SIG-M5 treated with dmso at 0.1 percent for 504 hours (cell line): ENCODE data around the gene AKAP9.
"Not testable (repeated sequence)": the region's sequence is repeated elsewhere in the genome, so short reads cannot be mapped to it uniquely, and the experiment has no call there.

Experiments
- DNase-seq: peaks from one replicate; lab custom pipeline; 2025; ENCODE audit not compliant: unreplicated experiment; lab: John Stamatoyannopoulos, UW

The AKAP9 gene

DNA sequence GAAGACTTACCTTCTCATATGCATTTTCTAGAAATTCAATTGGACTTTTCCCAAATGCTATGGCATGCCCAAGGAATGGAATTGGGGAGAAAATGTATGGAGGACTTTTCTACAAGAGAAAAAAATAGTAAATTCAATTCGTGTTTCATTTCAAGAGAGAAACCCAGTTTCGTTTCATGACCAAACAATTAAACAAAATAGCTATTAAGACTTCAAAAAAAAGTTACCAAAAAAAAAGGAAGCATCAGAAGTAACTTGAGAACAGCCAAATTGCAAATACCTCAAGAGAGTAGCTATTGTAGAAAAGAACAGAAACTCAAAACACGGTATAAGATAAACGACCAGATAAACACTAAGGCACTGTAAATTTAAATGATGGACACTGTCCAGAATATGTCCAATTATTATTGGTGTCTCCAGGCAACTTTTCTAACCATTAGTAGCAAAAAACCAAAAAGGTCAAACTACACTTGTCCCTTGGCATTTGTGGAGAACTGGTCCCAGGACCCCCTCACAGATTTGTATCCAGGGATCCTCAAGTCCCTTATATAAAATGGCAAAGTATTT, 191.2 kb downstream of the AKAP9 start:
- no peak for DNase-seq

- peak; percentile 78 for DNase-seq
Measured at GRCh38 chr7:92133133-92133736, 192.6 kb downstream of the AKAP9 start.

- peak; percentile 48 for DNase-seq
Measured at GRCh38 chr7:92133737-92134270, 193.1 kb downstream of the AKAP9 start.

GRCh38 chr7:92134271-92135051, 193.8 kb downstream of the AKAP9 start, which contains the start of gene CYP51A1:
CYP51A1 (minus strand) TSS chr7:92134477; CDS start chr7:92134364, 113 bp downstream.
- peak; percentile 74 for DNase-seq

- DNase-seq, result peak; percentile 18
Measured at GRCh38 chr7:92135052-92135889, 194.6 kb downstream of the AKAP9 start.

DNA sequence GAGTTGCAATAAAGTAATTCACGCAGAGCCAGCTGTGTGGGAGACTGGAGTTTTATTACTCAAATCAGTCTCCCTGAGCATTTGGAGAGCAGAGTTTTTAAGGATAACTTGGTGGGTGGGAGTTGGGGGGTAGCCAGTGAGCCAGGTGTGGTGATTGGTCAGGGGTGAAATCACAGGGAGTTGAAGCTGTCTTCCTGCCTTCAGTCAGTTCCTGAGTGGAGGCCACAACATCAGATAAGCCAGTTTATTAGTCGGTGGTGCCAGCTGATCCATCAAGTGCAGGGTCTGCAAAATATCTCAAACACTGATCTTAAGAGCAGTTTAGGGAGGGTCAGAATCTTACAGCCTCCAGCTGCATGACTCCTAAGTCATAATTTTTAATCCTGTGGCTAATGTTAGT, 196.9 kb downstream of the AKAP9 start:
- no peak for DNase-seq

DNA sequence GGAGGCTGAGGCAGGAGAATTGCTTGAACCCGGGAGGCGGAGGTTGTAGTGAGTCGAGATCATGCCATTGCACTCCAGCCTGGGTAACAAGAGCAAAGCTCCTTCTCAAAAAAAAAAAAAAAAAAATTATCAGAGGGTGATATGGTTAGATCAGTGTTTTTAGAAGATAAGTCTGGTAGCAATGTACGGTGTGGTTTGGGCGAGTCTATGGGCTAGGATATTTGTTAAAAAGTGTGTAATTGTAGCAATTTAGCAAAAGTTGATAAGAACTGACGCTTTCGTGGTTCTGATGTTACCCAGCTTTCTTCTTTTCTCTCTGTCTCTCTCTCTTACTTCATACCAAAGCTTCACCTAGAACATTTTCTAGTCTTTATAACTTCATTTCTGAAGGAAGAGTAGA, 200.5 kb downstream of the AKAP9 start:
- DNase-seq, result no peak

GRCh38 chr7:92142791-92143190, 202.1 kb downstream of the AKAP9 start:
- DNase-seq, result not testable (repeated sequence)

DNA sequence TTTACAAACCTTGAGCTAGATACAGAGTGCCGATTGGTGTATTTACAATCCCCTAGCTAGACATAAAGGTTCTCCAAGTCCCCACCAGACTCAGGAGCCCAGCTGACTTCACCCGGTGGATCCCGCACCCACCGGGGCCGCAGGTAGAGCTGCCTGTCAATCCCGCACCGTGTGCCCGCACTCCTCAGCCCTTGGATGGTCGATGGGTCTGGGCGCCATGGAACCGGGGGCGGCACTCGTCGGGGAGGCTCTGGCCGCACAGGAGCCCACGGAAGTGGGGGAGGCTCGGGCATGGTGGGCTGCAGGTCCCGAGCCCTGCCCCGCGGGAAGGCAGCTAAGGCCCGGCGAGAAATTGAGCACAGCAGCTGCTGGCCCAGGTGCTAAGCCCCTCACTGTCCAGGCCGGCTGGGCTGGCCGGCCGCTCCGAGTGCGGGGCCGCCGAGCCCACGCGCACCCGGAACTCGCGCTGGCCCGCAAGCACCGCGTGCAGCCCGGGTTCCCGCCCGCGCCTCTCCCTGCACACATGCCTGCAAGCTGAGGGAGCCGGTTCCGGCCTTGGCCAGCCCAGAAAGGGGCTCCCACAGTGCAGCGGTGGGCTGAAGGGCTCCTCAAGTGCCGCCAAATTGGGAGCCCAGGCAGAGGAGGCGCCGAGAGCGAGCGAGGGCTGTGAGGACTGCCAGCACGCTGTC, 202.7 kb downstream of the AKAP9 start:
- DNase-seq, result not testable (repeated sequence)

DNA sequence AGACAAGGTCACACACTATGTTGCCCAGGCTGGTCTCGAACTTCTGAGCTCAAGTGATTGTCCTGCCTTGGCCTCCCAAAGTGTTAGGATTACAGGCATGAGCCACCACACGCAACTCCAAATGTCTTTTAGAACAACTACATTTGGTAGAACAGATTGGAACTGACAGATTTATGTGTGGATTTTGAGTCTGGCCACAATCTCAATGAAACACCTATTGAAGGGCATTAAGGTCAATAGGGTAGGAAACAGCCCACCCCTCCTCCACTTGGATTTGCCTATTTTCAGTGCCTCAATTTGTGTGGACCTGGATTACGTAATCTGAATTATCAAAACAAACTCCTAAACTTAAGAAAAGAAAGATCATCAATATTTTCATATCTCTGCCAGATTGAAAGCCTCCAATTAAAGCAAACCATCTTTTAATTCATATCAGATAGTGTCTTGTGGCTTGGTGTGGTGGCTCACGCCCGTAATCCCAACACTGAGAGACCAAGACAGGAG, 209.1 kb downstream of the AKAP9 start:
- no peak for DNase-seq

DNA sequence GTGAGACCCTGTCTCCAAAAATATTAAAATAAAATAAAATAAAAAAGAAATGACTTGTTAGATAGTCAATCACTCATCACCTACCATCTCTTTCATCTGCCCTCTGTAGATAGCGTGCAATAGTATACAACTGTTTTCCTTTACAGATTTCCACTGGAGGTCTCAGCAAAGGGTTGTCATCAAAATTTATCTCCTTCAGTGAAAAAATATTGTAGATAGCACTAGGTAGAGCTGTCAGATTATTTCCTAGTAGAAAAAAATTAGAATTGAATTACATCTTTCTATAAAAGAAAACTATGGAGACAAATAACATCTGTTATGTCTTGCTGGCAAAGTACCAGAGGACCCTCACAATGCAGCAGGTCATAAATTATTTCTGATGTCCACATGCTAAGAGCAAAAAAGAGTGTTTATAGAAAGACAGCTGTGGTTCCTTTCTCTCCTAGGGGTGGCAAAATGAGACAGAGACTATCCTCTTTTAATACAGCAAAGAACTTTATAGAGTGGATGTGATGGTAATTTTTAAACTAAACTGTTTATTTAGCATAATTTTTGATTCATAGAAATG, 209.9 kb downstream of the AKAP9 start:
- no peak for DNase-seq

- no peak for DNase-seq
Measured at GRCh38 chr7:92155108-92155739, 214.6 kb downstream of the AKAP9 start.

GRCh38 chr7:92156990-92157389, 216.3 kb downstream of the AKAP9 start:
- DNase-seq, result no peak

DNA sequence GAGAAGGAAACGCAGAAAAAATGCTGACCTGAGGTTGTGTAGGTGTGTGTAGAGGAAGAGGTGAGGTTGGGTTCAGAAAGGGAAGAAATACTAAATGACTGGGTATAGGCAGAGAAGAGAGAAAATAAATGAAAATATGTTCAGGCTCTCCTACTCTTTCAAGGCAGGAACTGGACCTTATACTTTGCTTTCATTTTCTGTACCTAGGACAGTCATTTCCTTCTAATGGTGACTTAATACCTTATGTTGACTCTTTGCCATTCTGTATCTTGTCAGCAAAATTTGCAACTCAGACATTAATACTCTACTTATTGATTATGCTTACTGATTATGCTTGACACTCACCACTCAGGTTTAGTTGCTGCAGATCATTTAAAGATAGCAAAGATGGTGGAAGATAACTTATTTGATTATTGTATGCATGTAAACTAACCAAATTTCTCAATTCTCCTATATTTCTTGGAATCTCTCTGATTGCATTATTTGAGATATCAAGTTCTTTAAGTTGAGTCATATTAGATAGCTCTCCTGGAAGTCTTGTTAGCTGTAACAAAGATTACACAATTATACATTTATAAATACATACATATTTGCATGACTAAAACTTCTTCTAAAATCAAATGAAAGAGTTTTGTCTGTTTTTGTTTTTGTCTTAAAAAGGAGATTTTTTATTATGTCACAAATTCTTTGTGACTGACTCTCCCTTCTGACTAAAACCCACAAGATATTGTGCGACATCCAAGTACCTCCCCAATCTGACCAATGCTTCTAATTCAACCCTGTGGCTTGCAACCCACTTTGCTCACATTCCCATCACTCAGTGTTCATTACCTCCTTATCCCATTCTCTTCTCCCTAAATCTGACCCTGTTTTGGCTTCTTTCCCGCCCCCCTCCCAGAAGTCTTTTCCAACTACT, 218.3 kb downstream of the AKAP9 start:
- DNase-seq, result no peak
